Peyer's patch (tissue), 4 donors: ENCODE measurements around the gene NUMBL.

Source experiments
- POLR2A ChIP-seq, 2 donors: fragments of 450-650 bp; IDR thresholded peaks; one replicate each; pipeline ENCODE4 v1.5.1; 2017; ENCODE audit warnings: antibody characterized with exemption in 2 of 2, mild to moderate bottlenecking in 2 of 2, moderate library complexity in 2 of 2
- TF ChIP-seq, protein P1 (sequence below), 6 experiments: fragments of 450-650 bp in 4 of 6; fragments of 200-600 bp in 2 of 6; sonication (generic) in 1 of 6; IDR thresholded peaks; one replicate each; pipeline ENCODE4 v1.5.1; 2017 to 2019; ENCODE audit warnings: antibody characterized with exemption in 6 of 6, mild to moderate bottlenecking in 3 of 6, moderate library complexity in 1 of 6

DNA sequence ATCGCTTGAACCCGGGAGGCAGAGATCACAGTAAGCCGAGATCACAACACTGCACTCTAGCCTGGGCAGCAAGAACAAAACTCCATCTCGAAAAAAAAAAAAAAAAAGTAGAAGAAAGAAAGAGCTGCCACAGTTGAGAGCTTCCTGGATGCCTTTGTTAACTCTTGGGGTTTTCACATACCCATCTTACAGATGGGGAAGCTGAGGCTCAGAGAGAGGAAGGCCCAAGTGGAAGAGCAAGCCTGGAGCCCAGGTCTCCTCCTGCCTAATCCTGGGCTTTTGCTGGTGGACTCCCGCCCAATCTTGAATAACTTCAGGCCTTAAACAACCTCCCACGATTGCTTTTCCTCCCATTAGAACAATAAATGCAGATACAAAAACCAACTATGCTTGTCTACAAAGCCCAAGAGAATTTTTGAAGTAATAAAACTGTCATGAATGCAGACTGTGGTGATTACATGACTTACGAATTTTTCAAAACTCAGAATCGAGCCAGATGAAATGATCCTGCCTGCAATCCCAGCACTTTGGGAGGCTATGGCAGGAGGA is 47.6 kb downstream of the NUMBL start:
- TF ChIP-seq, protein P1, sequence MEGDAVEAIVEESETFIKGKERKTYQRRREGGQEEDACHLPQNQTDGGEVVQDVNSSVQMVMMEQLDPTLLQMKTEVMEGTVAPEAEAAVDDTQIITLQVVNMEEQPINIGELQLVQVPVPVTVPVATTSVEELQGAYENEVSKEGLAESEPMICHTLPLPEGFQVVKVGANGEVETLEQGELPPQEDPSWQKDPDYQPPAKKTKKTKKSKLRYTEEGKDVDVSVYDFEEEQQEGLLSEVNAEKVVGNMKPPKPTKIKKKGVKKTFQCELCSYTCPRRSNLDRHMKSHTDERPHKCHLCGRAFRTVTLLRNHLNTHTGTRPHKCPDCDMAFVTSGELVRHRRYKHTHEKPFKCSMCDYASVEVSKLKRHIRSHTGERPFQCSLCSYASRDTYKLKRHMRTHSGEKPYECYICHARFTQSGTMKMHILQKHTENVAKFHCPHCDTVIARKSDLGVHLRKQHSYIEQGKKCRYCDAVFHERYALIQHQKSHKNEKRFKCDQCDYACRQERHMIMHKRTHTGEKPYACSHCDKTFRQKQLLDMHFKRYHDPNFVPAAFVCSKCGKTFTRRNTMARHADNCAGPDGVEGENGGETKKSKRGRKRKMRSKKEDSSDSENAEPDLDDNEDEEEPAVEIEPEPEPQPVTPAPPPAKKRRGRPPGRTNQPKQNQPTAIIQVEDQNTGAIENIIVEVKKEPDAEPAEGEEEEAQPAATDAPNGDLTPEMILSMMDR (IDR thresholded peaks at IDR 0.05) = no peak
- TF ChIP-seq POLR2A (IDR thresholded peaks at IDR 0.05) = no peak
